Right lung (tissue), 10 donors: Measurements from ENCODE around the gene CCNE1. TPM values are rescaled to one million over a fixed set of nuclear protein-coding genes. Genes with fewer than 3 reads are reported as not detected.
A peak's percentile ranks its signal among the peaks of the same experiment; 100 is the strongest.

ENCODE experiments used
- DNase-seq, 2 donors: peaks; one replicate each; pipeline ENCODE4 v3.0.0-alpha.2; 2013
- long read RNA-seq, 8 donors: transcript quantifications; one replicate each; lab custom pipeline, GENCODE V29; 2026
- polyA plus RNA-seq, 5 donors: library from polyadenylated mRNA; unstranded; fragments of 120-200 nt; gene quantifications; one replicate each; pipeline versions ENCODE4 v1.2.1 to v1.2.3, GENCODE V29; 2013; ENCODE audit warnings: inconsistent platforms in 1 of 5, low replicate concordance in 1 of 5; ENCODE audit not compliant: insufficient read length in 5 of 5, insufficient read depth in 1 of 5

CCNE1 gene
- polyA plus RNA-seq: 1 to 10 TPM; 4.3 to 6.2 (median 5.4) TPM
- long read RNA-seq, donor 1, partial matches to known transcripts: 0 of 1 reads
- long read RNA-seq, donor 1, other reads (novel, unspliced or antisense): 0 of 1 reads
- long read RNA-seq, donor 2: 0 reads
- long read RNA-seq, donor 3: 0 reads
- long read RNA-seq, donor 4: 0 reads
- long read RNA-seq, donor 5: 0 reads
- long read RNA-seq, donor 6: 0 reads
- long read RNA-seq, donor 7: 0 reads
- long read RNA-seq, donor 8, partial matches to known transcripts: 0 of 3 reads
- long read RNA-seq, donor 8, other reads (novel, unspliced or antisense): 0 of 3 reads

- DNase-seq: peak; percentile 75 to 79
These were observed at the start of gene CCNE1 for GRCh38 chr19:29811125-29812079. TSS of gene CCNE1 (plus strand) at chr19:29811991. CDS start at chr19:29812556, 565 bp downstream.

GRCh38 chr19:29763196-29763595 lies 48.6 kb upstream of the CCNE1 start:
- no peak for DNase-seq

- no peak for DNase-seq
These were observed 47.4 kb upstream of the CCNE1 start for GRCh38 chr19:29764361-29764760.

- DNase-seq: no peak
These were observed 45.7 kb upstream of the CCNE1 start for GRCh38 chr19:29766100-29766499.

- DNase-seq: no peak
These were observed 44.6 kb upstream of the CCNE1 start for GRCh38 chr19:29767039-29767735.

- no peak for DNase-seq
These were observed 43.6 kb upstream of the CCNE1 start for GRCh38 chr19:29768166-29768565.

- DNase-seq: no peak
These were observed 41.8 kb upstream of the CCNE1 start for GRCh38 chr19:29769997-29770396.

- DNase-seq: no peak
These were observed 41.1 kb upstream of the CCNE1 start for GRCh38 chr19:29770648-29771047.

GRCh38 chr19:29771708-29772414 lies 39.9 kb upstream of the CCNE1 start:
- DNase-seq: peak; percentile 27 to 38

- DNase-seq: no peak
These were observed 39.1 kb upstream of the CCNE1 start for GRCh38 chr19:29772696-29773095.

GRCh38 chr19:29773141-29773540 lies 38.6 kb upstream of the CCNE1 start:
- DNase-seq: no peak

GRCh38 chr19:29774126-29774525 lies 37.7 kb upstream of the CCNE1 start:
- no peak for DNase-seq

- no peak for DNase-seq
These were observed 33.9 kb upstream of the CCNE1 start for GRCh38 chr19:29777781-29778309.

- DNase-seq: no peak
These were observed 31.9 kb upstream of the CCNE1 start for GRCh38 chr19:29779921-29780320.

GRCh38 chr19:29781386-29782259 lies 30.2 kb upstream of the CCNE1 start:
- peak in 1 of 2 donors; percentile 15 for DNase-seq

GRCh38 chr19:29782260-29782580 lies 29.6 kb upstream of the CCNE1 start:
- DNase-seq: no peak

GRCh38 chr19:29783627-29784190 lies 28.1 kb upstream of the CCNE1 start:
- DNase-seq: no peak

- no peak for DNase-seq
These were observed 27.1 kb upstream of the CCNE1 start for GRCh38 chr19:29784598-29785223.

- no peak for DNase-seq
These were observed 26.4 kb upstream of the CCNE1 start for GRCh38 chr19:29785360-29785759.
